Vagina (tissue), 2 donors: ENCODE results near the gene RPL5.

Experiments used
- POLR2A ChIP-seq, 2 donors: fragments of 450-650 bp; IDR thresholded peaks; one replicate each; pipeline ENCODE4 v1.6.1; 2017; ENCODE audit warnings: antibody characterized with exemption in 2 of 2, mild to moderate bottlenecking in 2 of 2, moderate library complexity in 2 of 2
- POLR2AphosphoS5 ChIP-seq, 2 donors: sonication (generic); formaldehyde crosslinking; IDR thresholded peaks; one replicate each; pipeline ENCODE4 v1.9.0; 2017; ENCODE audit warnings: antibody characterized with exemption in 2 of 2, mild to moderate bottlenecking in 2 of 2, low read depth in 1 of 2; ENCODE audit not compliant: insufficient read depth in 1 of 2

DNA sequence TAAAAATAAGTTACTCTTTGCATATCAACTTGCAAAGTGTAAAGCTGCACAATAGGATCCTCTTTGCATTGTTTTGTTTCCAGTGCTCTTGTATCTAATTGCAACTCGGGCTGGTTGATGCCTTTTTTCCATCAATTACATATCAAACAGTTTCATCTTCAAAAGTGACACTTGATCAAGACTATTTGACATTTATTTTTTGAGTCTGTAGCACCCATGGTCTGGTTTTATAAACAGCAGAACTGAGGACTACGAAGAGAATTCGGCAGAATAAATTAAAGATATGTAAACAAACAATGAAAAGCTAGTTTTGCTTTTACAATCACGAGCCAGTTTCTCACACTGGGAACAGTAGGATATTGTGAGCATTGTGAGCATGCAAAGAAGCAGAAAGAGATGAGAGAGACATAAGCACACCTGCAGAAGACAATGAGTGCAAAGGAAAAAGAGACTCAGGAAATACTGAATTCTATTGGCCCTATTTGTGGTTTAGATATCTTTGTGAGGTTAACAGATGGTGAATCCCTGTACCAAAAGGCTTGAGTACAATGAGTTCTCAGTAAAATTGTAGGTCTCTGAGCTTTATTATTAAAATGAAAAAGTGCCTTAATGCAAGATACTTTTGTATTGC is 45.4 kb downstream of the RPL5 start:
- TF ChIP-seq POLR2A (IDR thresholded peaks at IDR 0.05) (no peak), POLR2AphosphoS5 (IDR thresholded peaks at IDR 0.05; ENCODE audit: insufficient read depth in 1 of 2, low read depth in 1 of 2) (no peak)
